ENCODE results near the gene YKT6.

YKT6 gene

GRCh38 chr7:44216019-44216418, 15.2 kb downstream of the YKT6 start:
- Mint-ChIP-seq H3K4me1 (ENCODE audit: low read depth) (no peaks in the 10 kb centered on the region), H3K27ac (peak overlapping the region; percentile 37), H3K9me3 (no peaks in the 10 kb centered on the region), H3K27me3 (no peaks in the 10 kb centered on the region), H3K4me3 (no peak overlapping the region), H3K36me3 (ENCODE audit: low read depth) (peaks cover 37% of the 10 kb centered on the region)
- DNase-seq, result no peak

GRCh38 chr7:44216521-44217222, 15.9 kb downstream of the YKT6 start:
- Mint-ChIP-seq H3K36me3 (ENCODE audit: low read depth) (peaks cover 32% of the 10 kb centered on the region), H3K4me3 (no peak overlapping the region), H3K27ac (no peak overlapping the region), H3K9me3 (no peaks in the 10 kb centered on the region), H3K4me1 (ENCODE audit: low read depth) (no peaks in the 10 kb centered on the region), H3K27me3 (no peaks in the 10 kb centered on the region)
- DNase-seq, result no peak

GRCh38 chr7:44217223-44217714, 16.5 kb downstream of the YKT6 start:
- Mint-ChIP-seq H3K36me3 (ENCODE audit: low read depth) (peaks cover 26% of the 10 kb centered on the region), H3K9me3 (no peaks in the 10 kb centered on the region), H3K27me3 (no peaks in the 10 kb centered on the region), H3K4me1 (ENCODE audit: low read depth) (no peaks in the 10 kb centered on the region), H3K4me3 (no peak overlapping the region), H3K27ac (no peak overlapping the region)
- DNase-seq, result no peak

- Mint-ChIP-seq H3K36me3 (ENCODE audit: low read depth) (peaks cover 19% of the 10 kb centered on the region), H3K9me3 (no peaks in the 10 kb centered on the region), H3K4me3 (no peak overlapping the region), H3K27ac (no peak overlapping the region), H3K27me3 (no peaks in the 10 kb centered on the region), H3K4me1 (ENCODE audit: low read depth) (no peaks in the 10 kb centered on the region)
- no peak for DNase-seq
These were observed 17.1 kb downstream of the YKT6 start for GRCh38 chr7:44217852-44218402.

GRCh38 chr7:44218418-44219201, 17.8 kb downstream of the YKT6 start:
- no peak for DNase-seq
- Mint-ChIP-seq H3K27me3 (no peaks in the 10 kb centered on the region), H3K27ac (no peak overlapping the region), H3K36me3 (ENCODE audit: low read depth) (peaks cover 12% of the 10 kb centered on the region), H3K4me1 (ENCODE audit: low read depth) (no peaks in the 10 kb centered on the region), H3K9me3 (no peaks in the 10 kb centered on the region), H3K4me3 (no peak overlapping the region)

- H3K9me3 Mint-ChIP-seq, result no peaks in the 10 kb centered on the region
- H3K27ac Mint-ChIP-seq, result no peak overlapping the region
- no peak overlapping the region for H3K4me3 Mint-ChIP-seq
- no peak for DNase-seq
- H3K27me3 Mint-ChIP-seq, result no peaks in the 10 kb centered on the region
- peaks cover 4% of the 10 kb centered on the region for H3K36me3 Mint-ChIP-seq (ENCODE audit: low read depth)
- H3K4me1 Mint-ChIP-seq (ENCODE audit: low read depth), result no peaks in the 10 kb centered on the region
These were observed 18.7 kb downstream of the YKT6 start for GRCh38 chr7:44219371-44220045.

GRCh38 chr7:44220046-44220357, 19.2 kb downstream of the YKT6 start:
- Mint-ChIP-seq H3K27ac (no peak overlapping the region), H3K4me3 (no peak overlapping the region), H3K27me3 (no peaks in the 10 kb centered on the region), H3K9me3 (no peaks in the 10 kb centered on the region), H3K36me3 (ENCODE audit: low read depth) (peaks cover 2% of the 10 kb centered on the region), H3K4me1 (ENCODE audit: low read depth) (no peaks in the 10 kb centered on the region)
- DNase-seq, result no peak

- no peak overlapping the region for H3K4me3 Mint-ChIP-seq
- H3K27ac Mint-ChIP-seq, result no peak overlapping the region
- H3K4me1 Mint-ChIP-seq (ENCODE audit: low read depth), result no peaks in the 10 kb centered on the region
- peaks cover 2% of the 10 kb centered on the region for H3K27me3 Mint-ChIP-seq
- no peaks in the 10 kb centered on the region for H3K36me3 Mint-ChIP-seq (ENCODE audit: low read depth)
- no peak for DNase-seq
- no peaks in the 10 kb centered on the region for H3K9me3 Mint-ChIP-seq
These were observed 19.8 kb downstream of the YKT6 start for GRCh38 chr7:44220358-44221112.

- no peak overlapping the region for H3K4me3 Mint-ChIP-seq
- no peak for DNase-seq
- no peak overlapping the region for H3K27ac Mint-ChIP-seq
- no peaks in the 10 kb centered on the region for H3K36me3 Mint-ChIP-seq (ENCODE audit: low read depth)
- peaks cover 10% of the 10 kb centered on the region for H3K27me3 Mint-ChIP-seq
- no peaks in the 10 kb centered on the region for H3K9me3 Mint-ChIP-seq
- no peaks in the 10 kb centered on the region for H3K4me1 Mint-ChIP-seq (ENCODE audit: low read depth)
These were observed 20.5 kb downstream of the YKT6 start for GRCh38 chr7:44221231-44221791.

GRCh38 chr7:44222074-44222473, 21.3 kb downstream of the YKT6 start:
- H3K4me3 Mint-ChIP-seq, result no peak overlapping the region
- no peaks in the 10 kb centered on the region for H3K36me3 Mint-ChIP-seq (ENCODE audit: low read depth)
- peaks cover 10% of the 10 kb centered on the region for H3K27me3 Mint-ChIP-seq
- H3K27ac Mint-ChIP-seq, result no peak overlapping the region
- no peaks in the 10 kb centered on the region for H3K4me1 Mint-ChIP-seq (ENCODE audit: low read depth)
- no peaks in the 10 kb centered on the region for H3K9me3 Mint-ChIP-seq
- DNase-seq, result no peak

- Mint-ChIP-seq H3K27ac (no peak overlapping the region), H3K27me3 (peaks cover 10% of the 10 kb centered on the region)
These were observed 22.0 kb downstream of the YKT6 start for GRCh38 chr7:44222776-44223261.

GRCh38 chr7:44223362-44224079, 22.7 kb downstream of the YKT6 start:
- Mint-ChIP-seq H3K27me3 (peaks cover 10% of the 10 kb centered on the region), H3K4me1 (ENCODE audit: low read depth) (no peaks in the 10 kb centered on the region), H3K9me3 (no peaks in the 10 kb centered on the region), H3K27ac (no peak overlapping the region), H3K4me3 (no peak overlapping the region), H3K36me3 (ENCODE audit: low read depth) (no peaks in the 10 kb centered on the region)
- no peak for DNase-seq

More at GRCh38 chr7:44222776-44223261, 22.0 kb downstream of the YKT6 start:
- H3K9me3 Mint-ChIP-seq, result no peaks in the 10 kb centered on the region
- H3K36me3 Mint-ChIP-seq (ENCODE audit: low read depth), result no peaks in the 10 kb centered on the region
- no peaks in the 10 kb centered on the region for H3K4me1 Mint-ChIP-seq (ENCODE audit: low read depth)
- no peak overlapping the region for H3K4me3 Mint-ChIP-seq
- no peak for DNase-seq
